Sigmoid colon (tissue), 4 donors: ENCODE results near the gene EMILIN2.

ENCODE experiments used
- EP300 ChIP-seq, 4 donors: sonication (generic); formaldehyde crosslinking; IDR thresholded peaks; one replicate each; pipeline ENCODE4 v1.6.1; 2017; ENCODE audit warnings: antibody characterized with exemption in 4 of 4
- POLR2A ChIP-seq, 2 donors: fragments of 450-650 bp; IDR thresholded peaks; one replicate each; pipeline ENCODE4 v1.6.1; 2016; ENCODE audit warnings: antibody characterized with exemption in 2 of 2, mild to moderate bottlenecking in 2 of 2, moderate library complexity in 2 of 2
- POLR2AphosphoS5 ChIP-seq, 4 donors: sonication (generic); formaldehyde crosslinking; IDR thresholded peaks; one replicate each; pipeline ENCODE4 v1.6.1; 2017; ENCODE audit warnings: antibody characterized with exemption in 4 of 4
- TF ChIP-seq, protein P1 (sequence below), 4 experiments: fragments of 450-650 bp in 3 of 4; fragments of 200-600 bp in 1 of 4; IDR thresholded peaks; one replicate each; pipeline ENCODE4 v1.5.1; 2016 to 2019; ENCODE audit warnings: antibody characterized with exemption in 4 of 4, mild to moderate bottlenecking in 3 of 4, moderate library complexity in 2 of 4

DNA sequence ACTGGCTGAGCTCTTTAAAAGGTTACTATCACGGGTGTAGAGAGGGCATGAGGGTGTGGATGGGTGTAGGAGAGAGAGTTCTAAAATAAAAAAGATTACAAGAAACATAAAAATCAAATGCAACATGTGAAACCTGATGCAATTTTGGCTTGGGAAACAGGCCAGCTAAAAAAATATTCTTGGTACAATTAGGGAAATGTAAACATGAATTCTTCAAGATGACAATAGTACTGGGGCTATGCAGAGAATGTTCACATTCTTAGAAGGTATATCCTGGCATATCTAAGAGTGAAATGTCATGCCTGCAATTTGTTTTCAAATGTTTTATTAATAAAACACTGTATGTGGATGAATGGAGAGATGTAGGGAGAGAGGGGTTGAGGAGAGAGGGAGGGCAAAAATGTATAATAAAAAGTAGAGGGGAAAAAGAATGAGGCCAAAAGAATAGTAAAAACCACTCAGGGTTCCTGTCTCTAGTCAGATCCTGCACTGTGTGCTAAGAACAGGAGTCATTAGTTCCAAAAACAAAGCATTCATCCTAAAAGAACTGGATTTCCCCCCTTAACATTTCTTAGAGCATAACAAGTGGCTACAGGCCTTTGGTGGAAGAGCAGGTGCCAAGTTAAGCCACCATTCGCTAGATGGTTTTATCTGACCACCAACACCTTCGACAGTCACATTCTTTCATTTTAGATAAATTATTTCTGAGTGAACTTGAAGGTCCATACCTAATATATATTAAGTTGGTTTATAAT lies 88.8 kb downstream of the EMILIN2 start:
- TF ChIP-seq POLR2AphosphoS5 (IDR thresholded peaks at IDR 0.05) (no peak), POLR2A (IDR thresholded peaks at IDR 0.05) (no peak), EP300 (IDR thresholded peaks at IDR 0.05) (no peak)
- TF ChIP-seq, protein P1, sequence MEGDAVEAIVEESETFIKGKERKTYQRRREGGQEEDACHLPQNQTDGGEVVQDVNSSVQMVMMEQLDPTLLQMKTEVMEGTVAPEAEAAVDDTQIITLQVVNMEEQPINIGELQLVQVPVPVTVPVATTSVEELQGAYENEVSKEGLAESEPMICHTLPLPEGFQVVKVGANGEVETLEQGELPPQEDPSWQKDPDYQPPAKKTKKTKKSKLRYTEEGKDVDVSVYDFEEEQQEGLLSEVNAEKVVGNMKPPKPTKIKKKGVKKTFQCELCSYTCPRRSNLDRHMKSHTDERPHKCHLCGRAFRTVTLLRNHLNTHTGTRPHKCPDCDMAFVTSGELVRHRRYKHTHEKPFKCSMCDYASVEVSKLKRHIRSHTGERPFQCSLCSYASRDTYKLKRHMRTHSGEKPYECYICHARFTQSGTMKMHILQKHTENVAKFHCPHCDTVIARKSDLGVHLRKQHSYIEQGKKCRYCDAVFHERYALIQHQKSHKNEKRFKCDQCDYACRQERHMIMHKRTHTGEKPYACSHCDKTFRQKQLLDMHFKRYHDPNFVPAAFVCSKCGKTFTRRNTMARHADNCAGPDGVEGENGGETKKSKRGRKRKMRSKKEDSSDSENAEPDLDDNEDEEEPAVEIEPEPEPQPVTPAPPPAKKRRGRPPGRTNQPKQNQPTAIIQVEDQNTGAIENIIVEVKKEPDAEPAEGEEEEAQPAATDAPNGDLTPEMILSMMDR (IDR thresholded peaks at IDR 0.05), result no peak
